Endometrium (tissue), 2 donors: Measurements from ENCODE around the gene GSG1L2.
"Not testable (repeated sequence)": the region's sequence is repeated elsewhere in the genome, so short reads cannot be mapped to it uniquely, and the experiment has no call there.

Source experiments
- FAIRE-seq: peaks from 2 replicates; lab custom pipeline; 2012; peaks lifted over from hg19 to GRCh38; lab: Jason Lieb, UNC
- donor health status: control.
- donor health status: control.

The GSG1L2 gene

DNA sequence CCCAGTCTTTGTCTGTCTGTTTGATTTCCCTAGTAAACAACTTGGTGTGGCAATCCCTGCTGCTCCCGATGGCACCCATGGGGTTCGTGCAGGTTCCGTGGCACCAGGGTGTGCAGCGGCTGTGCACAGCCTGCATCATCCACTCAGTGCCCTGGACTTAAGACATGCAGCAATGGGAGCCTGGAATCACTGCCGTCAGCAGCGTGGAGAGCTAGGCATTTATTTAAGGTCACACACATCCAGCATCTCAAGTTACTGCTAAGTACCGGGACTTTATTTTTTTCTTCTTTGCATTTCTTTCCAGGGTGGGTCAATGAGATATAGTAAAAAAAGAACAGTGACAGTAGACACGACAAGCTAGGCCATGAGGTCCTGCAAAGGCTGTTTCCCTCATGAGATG lies 33.3 kb downstream of the GSG1L2 start:
- no peak for FAIRE-seq

DNA sequence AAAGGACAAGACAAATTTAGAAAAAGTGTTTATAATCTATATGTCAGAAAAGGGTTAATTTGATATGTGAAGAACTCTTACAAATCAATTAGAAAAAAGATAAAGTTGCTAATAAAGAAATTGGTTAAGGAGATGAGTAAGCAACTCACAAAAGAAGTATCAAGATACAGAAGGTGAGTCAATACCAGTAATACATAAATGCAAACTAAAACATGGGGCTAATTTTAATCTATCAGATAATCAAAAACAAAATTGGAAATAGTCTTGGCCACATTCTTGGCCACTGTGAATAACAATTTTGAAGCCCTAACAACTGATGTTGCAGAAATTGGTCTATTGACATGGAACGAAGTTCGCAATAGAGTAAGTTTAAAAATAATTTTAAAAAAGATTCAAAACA lies 37.3 kb downstream of the GSG1L2 start:
- no peak for FAIRE-seq

DNA sequence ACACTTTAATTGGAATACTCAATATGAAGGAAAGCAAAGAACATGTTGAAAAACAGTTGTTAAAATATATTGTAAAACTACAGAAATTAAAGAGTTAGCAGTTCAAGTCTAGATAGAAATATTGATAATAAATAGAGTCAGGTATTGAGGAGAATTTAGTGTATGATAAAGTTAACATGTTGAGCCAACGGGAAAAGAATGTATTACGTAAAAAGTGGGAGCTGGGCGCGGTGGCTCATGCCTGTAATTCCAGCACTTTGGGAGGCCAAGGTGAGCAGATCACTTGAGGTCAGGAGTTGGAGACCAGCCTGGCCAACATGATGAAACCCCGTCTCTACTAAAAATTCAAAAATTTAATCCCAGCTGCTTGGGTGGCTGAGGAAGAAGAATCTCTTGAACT lies 38.4 kb downstream of the GSG1L2 start:
- FAIRE-seq = not testable (repeated sequence)

DNA sequence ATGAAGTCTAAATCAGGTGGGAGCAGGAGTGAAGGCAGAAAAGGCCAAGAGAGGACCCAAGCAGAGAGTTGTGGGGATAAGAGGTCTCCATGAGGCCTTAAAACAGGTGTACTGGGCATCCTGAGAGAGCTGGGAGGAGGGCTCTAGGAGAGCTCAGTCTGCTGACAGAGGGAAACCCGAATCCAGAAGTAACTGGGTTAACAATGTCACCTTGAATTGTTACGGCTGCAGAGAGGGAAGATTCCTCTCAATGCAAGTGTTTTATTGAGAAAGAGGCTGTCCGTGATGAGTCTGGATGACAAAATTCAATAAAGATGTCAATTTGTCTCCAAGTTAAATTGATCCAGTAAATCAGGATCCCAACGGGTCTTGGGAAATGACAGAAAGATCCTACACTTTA lies 38.8 kb downstream of the GSG1L2 start:
- FAIRE-seq = no peak

DNA sequence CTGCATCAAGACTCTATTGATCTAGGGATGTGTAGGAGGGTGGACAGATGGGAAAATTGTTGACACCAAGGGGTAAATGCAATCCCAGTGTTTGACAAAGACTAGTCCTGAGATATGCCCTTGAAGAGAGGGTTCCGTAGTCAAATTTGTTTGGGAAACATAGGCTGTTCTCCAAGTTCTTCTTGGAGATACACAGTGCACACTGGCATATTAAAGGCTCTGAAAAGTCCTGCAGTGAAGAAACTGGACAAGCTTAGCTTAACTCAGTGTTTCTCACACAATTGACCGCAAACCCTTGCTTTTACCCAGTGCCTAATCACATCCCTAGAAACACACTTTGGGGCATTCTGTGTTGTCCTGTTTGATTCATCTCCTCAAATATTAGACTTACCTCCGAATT lies 41.3 kb downstream of the GSG1L2 start:
- no peak for FAIRE-seq

DNA sequence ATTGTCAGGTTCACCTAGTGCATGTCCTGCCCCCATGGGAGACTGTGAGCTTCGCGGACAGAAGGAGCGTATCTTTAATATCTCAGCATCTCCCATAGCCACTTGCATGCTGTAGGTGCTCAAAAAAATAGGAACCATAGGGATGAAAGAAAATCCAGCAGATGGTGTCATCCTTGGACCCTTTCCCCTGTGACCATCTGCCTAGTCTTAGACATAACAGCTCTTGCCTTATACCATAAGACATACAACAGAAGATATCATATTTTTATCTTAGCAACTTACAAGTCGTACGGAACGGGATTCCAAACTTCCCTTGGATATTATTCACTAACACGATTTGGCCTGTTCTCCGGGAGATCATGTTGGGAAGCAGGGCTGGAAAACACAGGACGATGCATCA lies 45.0 kb downstream of the GSG1L2 start:
- no peak for FAIRE-seq

DNA sequence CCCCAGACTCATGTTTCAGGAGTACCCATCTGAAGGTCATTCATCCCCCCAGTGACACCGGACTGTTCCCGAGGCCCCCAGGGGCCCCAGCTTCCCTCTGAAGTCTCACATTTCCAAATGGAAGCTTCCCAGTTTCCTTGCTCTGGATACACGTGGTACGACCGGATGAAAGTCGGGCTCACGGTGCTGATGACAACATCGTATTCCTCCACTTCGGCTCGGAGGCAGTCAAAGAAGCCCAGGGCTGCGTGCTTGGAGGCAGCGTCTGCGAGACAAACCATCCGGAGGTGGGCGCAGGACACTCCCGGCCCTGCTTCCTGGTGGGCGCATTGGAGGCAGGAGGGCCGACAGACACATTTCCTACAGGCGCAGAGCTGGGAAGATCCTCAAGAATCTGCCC lies 49.2 kb downstream of the GSG1L2 start:
- no peak for FAIRE-seq

DNA sequence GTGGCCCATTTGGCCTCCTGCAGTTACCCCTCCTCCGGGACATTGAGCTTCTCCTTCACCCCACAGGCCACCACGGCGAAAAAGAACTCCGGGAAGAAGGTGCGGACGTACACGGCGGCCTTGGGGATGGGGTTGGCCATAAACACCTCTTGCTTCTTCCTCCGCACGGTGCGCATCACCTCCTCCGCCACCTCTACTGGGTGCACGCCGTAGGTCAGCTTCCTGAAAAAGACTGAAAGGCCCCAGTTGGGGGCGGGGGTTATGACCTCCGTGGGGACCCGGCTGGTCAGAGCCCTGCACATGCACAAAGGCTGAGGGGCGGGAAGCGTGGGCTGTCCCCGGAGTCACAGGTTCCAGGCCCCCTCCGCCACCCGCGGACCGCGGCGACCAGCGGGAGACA lies 50.4 kb downstream of the GSG1L2 start:
- FAIRE-seq = no peak

DNA sequence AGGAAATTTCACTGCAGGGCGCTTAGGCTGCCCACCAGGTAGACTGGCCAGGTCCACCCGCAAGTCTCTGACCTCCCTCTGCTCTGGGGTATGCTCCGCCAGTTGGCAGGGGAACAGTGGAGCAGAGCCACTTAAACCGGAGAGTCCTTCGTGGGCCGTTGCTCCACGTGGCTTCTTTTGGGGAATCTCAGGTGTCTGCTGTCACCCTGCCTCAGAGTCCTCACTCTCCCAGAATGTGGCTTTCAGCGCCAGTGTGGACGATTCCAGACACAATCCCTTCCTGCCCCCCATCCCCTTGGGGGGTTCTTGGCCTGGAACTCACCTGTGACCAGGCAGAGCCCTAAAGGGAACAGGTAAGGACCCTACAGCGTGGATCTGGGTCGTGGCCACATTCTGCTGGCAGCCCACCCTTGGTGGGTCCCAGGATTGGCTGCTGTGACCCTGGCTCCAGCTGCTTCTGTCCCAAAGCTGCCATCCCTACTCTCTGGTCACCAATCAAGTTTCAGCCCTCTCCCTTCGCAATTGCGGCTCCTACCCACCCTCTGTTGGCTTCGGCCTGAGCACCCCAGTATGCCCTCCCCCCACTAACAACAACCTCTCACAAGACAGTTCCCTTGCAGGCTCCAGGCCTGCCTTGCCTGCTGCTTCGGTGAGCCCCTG lies 52.7 kb downstream of the GSG1L2 start:
- FAIRE-seq = no peak

DNA sequence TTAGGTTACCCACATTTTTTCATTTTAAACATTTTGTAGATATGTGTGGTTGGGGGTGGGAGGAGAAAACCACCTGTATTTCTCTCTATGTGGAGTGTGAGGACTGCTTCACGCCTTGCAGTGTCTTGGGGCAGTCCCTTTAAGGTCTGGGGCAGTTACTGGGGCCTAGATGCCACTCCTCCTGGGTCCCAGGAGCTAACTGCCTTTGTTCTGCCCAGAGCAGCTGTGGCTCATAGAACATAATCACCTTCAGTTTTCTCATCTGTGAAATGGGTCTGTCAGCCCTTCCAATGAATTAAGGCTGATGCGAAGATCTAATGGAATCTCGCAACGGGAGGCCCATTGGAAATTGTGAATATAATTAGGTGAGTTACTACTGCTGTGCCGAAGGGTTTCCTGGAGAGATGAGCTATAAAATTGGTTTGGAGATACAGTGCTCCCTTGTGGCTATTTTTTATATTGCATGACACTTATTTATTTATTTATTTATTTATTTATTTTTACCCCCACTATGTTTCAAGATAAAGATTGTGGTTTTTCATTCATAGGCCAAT lies 53.4 kb downstream of the GSG1L2 start:
- peak; percentile 35 for FAIRE-seq

DNA sequence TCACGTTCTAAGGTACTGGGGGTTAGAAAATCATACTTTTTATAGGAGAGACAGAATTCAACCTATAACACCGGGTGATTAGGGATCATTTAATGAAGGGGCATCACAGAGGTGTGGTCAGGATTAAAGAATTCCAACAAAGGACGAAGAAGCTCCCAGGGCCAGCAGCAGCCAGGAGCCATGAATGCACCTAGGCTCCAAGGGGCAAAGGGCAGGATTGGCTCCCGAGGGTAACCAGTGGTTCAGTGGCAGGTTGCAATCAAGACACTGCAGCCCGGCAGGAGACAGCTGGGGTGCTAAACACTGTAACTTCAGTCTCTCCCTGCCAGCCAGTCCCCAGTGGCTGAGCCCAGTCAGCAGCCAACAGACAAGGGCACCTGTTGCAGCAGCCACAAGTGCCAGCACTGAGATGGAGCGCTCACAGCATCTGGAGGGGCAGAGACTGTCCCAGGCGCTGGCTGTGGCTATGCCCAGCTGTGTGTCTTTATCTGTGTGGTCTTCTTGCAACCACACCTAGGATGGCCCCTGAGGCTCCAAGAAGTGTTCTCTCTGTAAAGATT lies 54.4 kb downstream of the GSG1L2 start:
- no peak for FAIRE-seq

DNA sequence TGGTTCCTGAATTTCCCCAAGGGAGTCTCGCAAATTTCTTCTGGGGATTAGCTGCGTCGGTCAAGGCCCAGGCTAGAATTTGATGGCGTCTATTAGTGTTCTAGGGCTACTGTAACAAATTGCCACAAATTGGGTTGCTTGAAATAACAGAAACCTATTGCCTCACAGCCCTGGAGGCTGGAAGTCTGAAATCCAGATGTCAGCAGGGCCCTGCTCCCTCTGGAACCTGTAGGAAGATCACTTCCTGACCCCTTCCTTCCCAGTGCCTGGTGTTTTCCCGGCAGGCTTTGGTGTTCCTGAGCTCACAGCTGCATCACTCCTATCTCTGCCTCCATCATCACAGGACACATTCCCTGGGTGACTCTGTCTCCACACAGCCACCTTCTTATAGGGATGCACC lies 54.9 kb downstream of the GSG1L2 start:
- FAIRE-seq = no peak

DNA sequence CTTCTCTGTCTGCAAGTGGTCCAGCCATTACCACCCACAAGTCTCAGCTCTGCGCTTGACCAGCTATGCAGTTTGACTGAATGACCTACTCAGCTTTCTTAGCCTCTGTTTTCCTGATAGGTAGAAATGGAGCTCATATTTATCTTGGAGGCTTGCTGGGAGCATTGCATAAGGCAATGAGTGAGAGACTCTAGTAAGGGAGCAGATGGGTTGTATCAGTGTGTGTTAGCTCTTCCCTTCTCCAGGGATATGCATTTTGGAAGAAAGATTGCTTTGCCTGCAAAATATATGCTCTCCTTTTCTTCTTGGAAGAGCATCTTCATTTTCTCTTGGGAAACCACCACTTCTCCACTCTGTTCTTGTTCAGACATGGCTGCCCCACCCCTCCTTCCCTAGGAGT lies 56.6 kb downstream of the GSG1L2 start:
- no peak for FAIRE-seq

DNA sequence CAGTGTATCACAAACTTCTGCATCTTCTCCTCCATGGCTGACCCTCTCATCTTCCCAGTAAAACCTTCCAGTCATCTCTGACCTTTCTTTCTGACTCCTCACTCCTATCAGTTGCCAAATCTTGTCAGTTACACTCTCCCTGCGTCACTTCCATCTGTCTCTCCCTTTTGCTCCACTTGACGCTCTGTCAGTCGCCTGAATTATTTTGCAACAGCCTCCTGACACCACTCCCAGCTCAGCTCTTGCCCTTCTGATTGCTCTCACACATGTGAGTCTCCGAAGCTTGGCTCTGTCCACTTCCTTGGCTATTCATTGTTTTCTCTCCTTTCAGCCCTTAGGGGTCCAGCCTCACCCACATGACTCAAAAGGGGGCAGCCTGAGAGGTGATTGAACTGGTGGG lies 58.2 kb downstream of the GSG1L2 start:
- FAIRE-seq = no peak

DNA sequence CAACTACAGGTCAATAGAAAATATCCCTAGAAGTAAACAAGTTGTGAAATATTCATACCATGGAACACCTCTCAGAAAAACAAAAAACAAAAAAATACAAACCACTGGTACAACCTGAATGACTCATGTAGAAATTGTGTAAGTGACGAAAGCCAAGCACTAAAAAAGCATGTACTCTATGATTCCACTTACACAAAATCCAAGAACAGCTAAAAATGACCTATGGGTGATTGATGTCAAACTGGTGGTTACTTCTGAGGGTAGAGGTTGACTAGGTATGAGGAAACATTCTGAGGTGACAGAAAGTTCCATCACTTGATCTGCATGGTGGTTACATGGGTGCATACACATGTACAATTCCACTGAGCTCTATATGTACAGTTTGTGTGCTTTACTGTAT lies 61.6 kb downstream of the GSG1L2 start:
- no peak for FAIRE-seq

DNA sequence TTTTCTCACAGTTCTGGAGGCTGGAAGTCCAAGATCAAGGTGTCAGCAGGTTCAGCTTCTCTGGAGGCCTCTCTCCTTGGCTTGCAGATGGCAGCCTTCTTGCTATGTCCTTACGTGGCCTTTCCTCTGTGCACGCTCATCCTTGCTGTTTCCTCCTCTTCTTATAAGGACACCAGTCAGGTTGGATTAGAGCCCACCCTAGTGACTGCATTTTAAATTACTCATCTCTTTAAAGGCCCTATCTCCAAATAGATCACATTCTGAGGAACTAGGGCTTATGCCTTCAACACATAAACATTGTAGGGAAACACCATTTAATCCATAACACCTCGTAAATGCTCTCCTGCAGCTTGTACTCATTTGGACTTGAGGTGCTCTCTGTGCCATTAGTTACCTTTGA lies 66.8 kb downstream of the GSG1L2 start:
- no peak for FAIRE-seq
